K562 (cell line): ENCODE measurements around the gene TMEM30A. TPM values are rescaled to one million over a fixed set of nuclear protein-coding genes. Genes with fewer than 3 reads are reported as not detected.

ENCODE experiments used
- ATAC-seq: fragments of 200-7000 bp; cut with Tn5 transposase; 3 replicates; pipeline ENCODE4 v1.9.1; 2020; ENCODE audit warnings: moderate library complexity
- BruUV-seq: library from RNA; stranded (reverse); fragments of 400-500 nt; replicated peaks from 2 replicates; lab custom pipeline; 2021; lab: Mats Ljungman, UMichigan
- CTCF ChIA-PET: fragments of 300-600 bp; formaldehyde crosslinking; extraction: SDS; loops from one replicate; lab custom pipeline; 2021; ENCODE audit warnings: low intra/inter-chr PET ratio; lab: Yijun Ruan, JAX
- POLR2A ChIA-PET: fragments of 300-600, 350-650 bp; sonication (Branson Sonifier 250); formaldehyde crosslinking; extraction: SDS; loops from one replicate; lab custom pipeline; 2021; ENCODE audit warnings: antibody characterized with exemption, inconsistent platforms; lab: Yijun Ruan, JAX
- DNase-seq, 4 experiments: peaks; one replicate each; pipeline versions ENCODE4 v3.0.0 to v3.0.0-alpha.2; 2011 to 2018; ENCODE audit warnings: low spot score in 3 of 4, mixed read lengths in 3 of 4; ENCODE audit errors: extremely low read depth in 1 of 4
- FAIRE-seq: peaks from 2 replicates; lab custom pipeline; 2011; peaks lifted over from hg19 to GRCh38; lab: Jason Lieb, UNC
- H2AFZ ChIP-seq: 2 replicates; pipeline ENCODE4 v1.6.0; 2011; ENCODE audit warnings: low read depth, low read length, control low read depth, inconsistent platforms
- H3K27ac ChIP-seq: fragments of 200-600 bp; 3 replicates; pipeline ENCODE4 v1.8.0; 2011; ENCODE audit warnings: low read depth, mild to moderate bottlenecking, control low read depth, inconsistent platforms, low read length, moderate library complexity, mixed read lengths; ENCODE audit errors: extremely low read depth
- H3K27me3 ChIP-seq, 2 experiments: fragments of 300-600 bp in 1 of 2; 2 replicates in 1 of 2; 3 replicates in 1 of 2; pipeline versions ENCODE4 v1.6.0 to v1.8.0; 2011; ENCODE audit warnings: inconsistent platforms in 2 of 2, low read length in 2 of 2, mild to moderate bottlenecking in 1 of 2, mixed read lengths in 1 of 2, moderate library complexity in 1 of 2; ENCODE audit not compliant: control insufficient read depth in 2 of 2, insufficient read depth in 2 of 2
- H3K36me3 ChIP-seq: fragments of 300-600 bp; 3 replicates; pipeline ENCODE4 v1.8.0; 2011; ENCODE audit warnings: mild to moderate bottlenecking, low read length, inconsistent platforms; ENCODE audit not compliant: control insufficient read depth, insufficient read depth
- H3K4me1 ChIP-seq, 2 experiments: fragments of 200-600 bp in 1 of 2; replicated peaks in 1 of 2; 2 replicates in 1 of 2; 3 replicates in 1 of 2; pipeline versions ENCODE4 v1.5.1 to v1.8.0; 2011; ENCODE audit warnings: inconsistent platforms in 2 of 2, low read length in 2 of 2, mild to moderate bottlenecking in 1 of 2, mixed read lengths in 1 of 2, moderate library complexity in 1 of 2; ENCODE audit not compliant: control insufficient read depth in 2 of 2, insufficient read depth in 2 of 2
- H3K4me2 ChIP-seq: 2 replicates; pipeline ENCODE4 v1.6.1; 2011; ENCODE audit warnings: low read length, control low read depth, inconsistent platforms, mixed read lengths; ENCODE audit not compliant: insufficient read depth
- H3K4me3 ChIP-seq: fragments of 200-600 bp; sonication (generic), shearing (Covaris generic); 2 replicates; pipeline ENCODE4 v1.5.1; 2016; ENCODE audit warnings: control low read depth, inconsistent platforms
- H3K79me2 ChIP-seq: fragments of 200-600 bp; 3 replicates; pipeline ENCODE4 v1.8.0; 2011; ENCODE audit warnings: low read length, inconsistent platforms; ENCODE audit not compliant: control insufficient read depth, insufficient read depth
- H3K9ac ChIP-seq, 2 experiments: 2 replicates each; pipeline versions ENCODE4 v1.6.0 to v1.6.1; 2011; ENCODE audit warnings: low read depth in 2 of 2, low read length in 2 of 2, control low read depth in 1 of 2, inconsistent platforms in 1 of 2, mild to moderate bottlenecking in 1 of 2, mixed read lengths in 1 of 2; ENCODE audit not compliant: insufficient read depth in 1 of 2
- H3K9me1 ChIP-seq: one replicate; pipeline ENCODE4 v1.6.0; 2011; ENCODE audit warnings: inconsistent platforms, mild to moderate bottlenecking, low read length, moderate library complexity; ENCODE audit not compliant: control insufficient read depth, insufficient read depth
- H3K9me3 ChIP-seq: replicated peaks from 2 replicates; pipeline ENCODE4 v1.5.1; 2011; ENCODE audit warnings: low read depth, low read length, inconsistent platforms; ENCODE audit not compliant: control insufficient read depth, insufficient read depth
- H4K20me1 ChIP-seq: replicated peaks from 2 replicates; pipeline ENCODE4 v1.6.1; 2011; ENCODE audit warnings: low read length, inconsistent platforms, mixed read lengths; ENCODE audit not compliant: control insufficient read depth, insufficient read depth
- ADNP ChIP-seq: fragments of 200-800 bp; sonication (Bioruptor generic); IDR thresholded peaks from 2 replicates; pipeline ENCODE4 v1.6.1; 2016; ENCODE audit warnings: missing genetic modification characterization, missing compliant biosample characterization
- DEAF1 ChIP-seq: fragments of 450-650 bp; formaldehyde crosslinking; IDR thresholded peaks from 2 replicates; pipeline ENCODE4 v1.4.0; 2020; ENCODE audit warnings: mild to moderate bottlenecking, moderate library complexity
- ESRRB ChIP-seq: fragments of 250-450 bp; sonication (Bioruptor Pico); IDR thresholded peaks from 2 replicates; pipeline ENCODE4 v1.5.0; 2020; ENCODE audit warnings: mild to moderate bottlenecking, moderate library complexity, borderline replicate concordance
- ETV1 ChIP-seq: fragments of 450-650 bp; conservative IDR thresholded peaks from 2 replicates; pipeline ENCODE4 v1.6.1; 2016; ENCODE audit warnings: missing genetic modification characterization, control low read depth, low read depth, missing compliant biosample characterization
- NCOA1 ChIP-seq: fragments of 450-650 bp; IDR thresholded peaks from 2 replicates; pipeline ENCODE4 v1.6.1; 2016; ENCODE audit warnings: low read depth
- NCOR1 ChIP-seq: fragments of 450-650 bp; IDR thresholded peaks from 2 replicates; pipeline ENCODE4 v1.6.1; 2016; ENCODE audit warnings: mild to moderate bottlenecking, moderate library complexity
- SMARCC2 ChIP-seq: fragments of 450-650 bp; IDR thresholded peaks from 2 replicates; pipeline ENCODE4 v1.6.1; 2017; ENCODE audit warnings: antibody characterized with exemption, moderate library complexity, mild to moderate bottlenecking, low read depth
- SMC3 ChIP-seq: conservative IDR thresholded peaks from 2 replicates; pipeline ENCODE4 v1.6.1; 2011; ENCODE audit warnings: low read depth, low read length, improper control_type of control experiment; ENCODE audit not compliant: insufficient read depth
- ZNF586 ChIP-seq: fragments of 450-650 bp; formaldehyde crosslinking; conservative IDR thresholded peaks from 2 replicates; pipeline ENCODE4 v1.4.0; 2020; ENCODE audit warnings: mild to moderate bottlenecking, moderate library complexity
- WGBS: fragments of 100-300 bp; shearing (Covaris generic); methylation state at CpG from one replicate; pipeline ENCODE4 v1.1.6; 2016; ENCODE audit warnings: low coverage, mixed read lengths; ENCODE audit not compliant: insufficient coverage; ENCODE audit errors: missing lambda C conversion rate; 5-methylcytosine and 5-hydroxymethylcytosine counted together
- in situ Hi-C: fragments of 300-500 bp; cut with MboI; formaldehyde crosslinking; loops from 4 replicates; pipeline ENCODE4 v1.15.0; 2018; ENCODE audit warnings: inconsistent platforms, mixed read lengths
- intact Hi-C: fragments of 100-400 bp; cut with micrococcal nuclease; formaldehyde crosslinking; loops from 2 replicates; pipeline ENCODE4 v1.14.2; 2022
- polyA plus RNA-seq, 8 experiments: library from polyadenylated mRNA; depleted of rRNA in 4 of 8; stranded (reverse) in 5 of 8; unstranded in 3 of 8; fragments of >200 nt; fragmentation: Nextera tagmentation in 2 of 8; fragmentation: Illumina TruSeq in 1 of 8; extraction: Ambion mirVana in 2 of 8; extraction: Trizol in 1 of 8; gene quantifications; 2 replicates each; pipeline versions ENCODE4 v1.2.1 to v1.2.3, GENCODE V29; 2011 to 2014; ENCODE audit warnings: inconsistent platforms in 1 of 8, missing spikeins in 1 of 8
- total RNA-seq, 7 experiments: library from RNA; depleted of rRNA in 6 of 7; stranded (reverse); fragments of >200 nt in 6 of 7; fragmentation: Illumina TruSeq in 2 of 7; extraction: Trizol in 2 of 7; gene quantifications; 2 replicates each; pipeline versions ENCODE4 v1.2.1 to v1.2.3, GENCODE V29; 2011 to 2021; ENCODE audit warnings: low replicate concordance in 1 of 7

TMEM30A gene
- total and polyA plus RNA-seq, 9 of the 15 experiments (the other 6 are each of a cell fraction or from before 2014, with no cell fraction given): 6.5 to 31.2 (median 16.3) TPM

GRCh38 chr6:75224303-75224926, 60.2 kb downstream of the TMEM30A start:
- Histone ChIP-seq H3K4me3 (no peak overlapping the region), H3K79me2 (no peaks in the 10 kb centered on the region), H3K4me1 (no peaks in the 10 kb centered on the region), H3K9me1 (no peaks in the 10 kb centered on the region), H2AFZ (no peak overlapping the region), H3K36me3 (no peaks in the 10 kb centered on the region), H3K9me3 (no peaks in the 10 kb centered on the region), H3K27ac (no peak overlapping the region), H3K27me3 (no peaks in the 10 kb centered on the region), H3K9ac (no peak overlapping the region), H3K4me2 (no peak overlapping the region), H4K20me1 (no peaks in the 10 kb centered on the region)
- POLR2A ChIA-PET: no interaction called here
- ATAC-seq (no peak; the same call in 1 of the 3 replicates), DNase-seq (no peak), FAIRE-seq (no peak)
- intact Hi-C loops: no loop called here
- no peak for TF ChIP-seq ETV1 (tag)
- no peak for TF ChIP-seq ZNF586 (CRISPR knock-in tag)
- no peak for TF ChIP-seq SMC3
- TF ChIP-seq ESRRB (CRISPR knock-in tag): no peak
- no peak for TF ChIP-seq ADNP
- TF ChIP-seq DEAF1 (CRISPR knock-in tag): no peak
- TF ChIP-seq NCOR1: no peak
- TF ChIP-seq NCOA1: no peak
- no peak for TF ChIP-seq SMARCC2
- BruUV-seq: no TSS peak
- CTCF ChIA-PET: no interaction called here
- 8% methylated on average over 6 of the region's 6 CpGs for WGBS
- in situ Hi-C loops: no loop called here
